ENCODE data around the gene FRRS1.

The FRRS1 gene

DNA sequence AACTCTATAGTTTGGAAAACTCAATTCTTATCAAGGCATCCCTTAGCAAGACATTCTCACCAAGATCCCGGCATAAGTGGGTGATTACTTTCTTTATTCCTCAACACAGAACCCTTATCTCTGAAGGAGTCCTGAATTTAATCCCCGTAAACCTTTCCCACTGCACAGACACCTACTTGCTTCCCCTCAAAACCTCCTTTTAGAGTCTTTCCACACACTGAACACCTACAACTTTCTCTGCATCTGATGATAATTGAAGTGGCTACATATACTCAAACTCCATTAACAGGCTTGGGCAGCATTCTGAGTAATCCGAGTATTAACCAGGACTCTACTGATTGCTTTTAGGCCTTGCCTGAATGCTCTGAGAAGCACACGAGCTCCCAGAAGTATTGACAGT, 97.1 kb downstream of the FRRS1 start:
- no peak for TF ChIP-seq ZNF274 (IDR thresholded peaks at IDR 0.05; ENCODE audit: low read depth, low read length)
- H3K4me3 ChIP-seq (ENCODE audit: low read length) = no peak overlapping the region

DNA sequence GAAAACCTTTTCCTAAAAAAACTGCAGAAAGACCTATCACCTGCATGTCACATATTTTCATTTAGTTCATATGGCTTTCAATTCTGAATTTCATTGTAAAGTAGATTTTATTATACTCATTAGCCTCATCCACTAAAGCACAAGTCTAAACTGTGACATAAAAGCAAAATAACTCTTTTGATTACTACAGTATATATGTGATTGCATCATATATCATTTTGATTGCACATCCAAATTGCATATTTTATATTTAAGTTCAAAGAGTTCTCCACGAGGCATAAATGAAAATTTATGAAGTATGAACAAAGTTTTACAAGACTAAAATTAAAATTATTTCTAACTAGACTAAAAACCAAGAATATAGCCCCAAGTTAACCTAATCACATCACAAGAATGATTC, 101.2 kb downstream of the FRRS1 start:
- no peak overlapping the region for H3K4me3 ChIP-seq (ENCODE audit: low read length)
- TF ChIP-seq ZNF274 (IDR thresholded peaks at IDR 0.05; ENCODE audit: low read depth, low read length) = no peak

DNA sequence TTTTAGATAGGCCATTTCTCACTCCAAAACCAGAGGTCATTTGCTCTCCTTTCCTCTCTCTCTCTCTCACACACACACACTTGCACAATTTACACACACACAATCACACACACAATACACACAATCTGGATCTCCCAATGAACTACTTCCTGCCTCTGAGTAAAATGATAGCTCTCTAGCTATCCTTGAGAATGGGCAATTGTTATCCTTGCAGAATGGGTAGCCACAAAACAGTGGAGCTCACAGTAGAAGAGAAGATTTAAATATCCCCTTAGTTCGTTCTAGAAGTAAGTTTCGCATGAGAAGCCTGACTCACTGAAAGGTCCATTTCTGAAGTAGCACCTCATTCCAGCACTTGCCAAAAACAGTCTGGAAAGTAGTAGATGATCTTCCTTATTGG, 102.9 kb downstream of the FRRS1 start:
- no peak for TF ChIP-seq ZNF274 (IDR thresholded peaks at IDR 0.05; ENCODE audit: low read depth, low read length)
- H3K4me3 ChIP-seq (ENCODE audit: low read length) = no peak overlapping the region

DNA sequence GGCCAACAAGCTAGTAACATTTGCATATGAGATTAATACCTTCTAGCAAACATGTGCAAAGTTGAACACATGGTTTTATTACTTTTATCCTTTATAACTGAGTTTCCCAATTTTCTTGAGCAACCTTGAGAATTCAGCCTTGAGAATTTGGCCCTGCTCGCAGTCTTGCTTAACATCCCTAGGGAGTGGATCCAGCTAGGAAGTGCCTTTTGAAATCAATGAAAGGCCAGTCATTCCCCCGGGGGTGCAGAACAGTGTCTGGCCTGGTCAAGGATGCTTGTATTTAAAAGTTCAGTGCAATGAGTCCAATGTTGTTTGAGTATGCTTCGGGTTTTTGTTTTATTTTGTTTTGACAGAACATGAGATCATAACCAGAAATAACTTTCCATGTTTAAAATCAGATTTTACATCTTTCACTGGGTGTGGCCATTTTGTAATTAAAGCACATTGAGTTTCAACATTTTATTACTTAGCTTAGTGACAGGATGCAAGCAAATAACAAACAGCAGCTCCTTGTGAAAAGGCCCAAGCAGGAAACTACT, 103.8 kb downstream of the FRRS1 start:
- no peak for TF ChIP-seq ZNF274 (IDR thresholded peaks at IDR 0.05; ENCODE audit: low read depth, low read length)
- H3K4me3 ChIP-seq (ENCODE audit: low read length) = no peak overlapping the region

DNA sequence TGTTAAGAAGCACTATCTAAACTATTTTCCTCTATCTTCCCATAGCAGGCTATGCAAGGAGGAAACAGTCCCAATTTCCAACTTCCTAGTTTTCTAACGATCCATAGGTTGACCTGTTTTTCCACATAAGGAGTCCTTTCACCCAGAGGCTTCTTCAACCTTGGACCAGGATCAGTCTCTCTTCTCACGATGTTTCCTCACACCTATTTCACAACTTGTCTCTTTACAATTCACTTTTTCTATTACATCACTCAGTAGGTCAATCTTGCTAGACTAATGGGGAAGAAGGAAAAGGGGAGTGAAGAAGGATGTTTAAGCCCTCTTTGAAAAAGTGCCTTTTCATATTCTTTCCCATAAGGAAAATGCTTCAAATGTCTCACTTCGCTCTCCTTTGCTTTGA, 104.7 kb downstream of the FRRS1 start:
- H3K4me3 ChIP-seq (ENCODE audit: low read length) = no peak overlapping the region
- TF ChIP-seq ZNF274 (IDR thresholded peaks at IDR 0.05; ENCODE audit: low read depth, low read length) = no peak

DNA sequence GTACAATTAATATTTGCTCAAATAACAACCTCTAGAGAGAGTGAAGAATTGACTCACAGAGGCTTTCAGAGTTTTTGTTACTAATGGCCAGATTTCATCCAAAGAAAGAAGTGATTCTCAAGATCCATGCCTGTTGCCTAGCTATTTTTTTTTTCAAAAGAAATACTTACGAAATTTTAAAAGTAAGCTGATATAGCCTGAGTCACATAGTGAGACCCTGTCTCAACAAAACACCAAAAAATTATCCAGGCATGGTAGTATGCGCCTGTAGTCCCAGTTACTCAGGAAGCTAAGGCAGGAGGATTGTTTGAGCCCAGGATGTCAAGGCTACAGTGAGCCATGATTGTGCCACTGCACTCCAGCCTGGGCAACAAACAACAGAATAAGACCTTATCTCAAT, 105.9 kb downstream of the FRRS1 start:
- H3K4me3 ChIP-seq (ENCODE audit: low read length) = no peak overlapping the region
- no peak for TF ChIP-seq ZNF274 (IDR thresholded peaks at IDR 0.05; ENCODE audit: low read depth, low read length)

DNA sequence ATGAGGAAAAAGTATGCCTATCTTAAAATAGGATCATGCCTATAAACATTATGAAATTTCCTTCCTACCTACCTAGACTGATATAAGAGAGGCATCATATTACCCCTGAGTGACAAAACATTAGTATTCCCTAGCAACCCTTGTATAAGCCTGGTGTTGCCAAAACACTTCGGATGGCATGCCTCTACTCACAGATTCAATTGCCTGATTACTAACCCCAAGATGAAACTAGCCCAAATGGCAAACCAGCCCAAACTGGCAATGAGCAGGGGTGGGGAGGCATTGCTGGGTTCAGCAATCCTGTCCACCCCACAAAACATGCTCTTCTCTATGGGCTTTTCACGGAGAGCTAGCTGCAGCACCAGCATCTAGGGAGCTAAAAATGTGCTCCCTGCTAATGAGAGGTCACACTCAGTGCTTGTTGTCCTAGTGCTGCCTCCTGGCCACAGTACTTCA, 106.7 kb downstream of the FRRS1 start:
- no peak for TF ChIP-seq ZNF274 (IDR thresholded peaks at IDR 0.05; ENCODE audit: low read depth, low read length)
- no peak overlapping the region for H3K4me3 ChIP-seq (ENCODE audit: low read length)
